C1 segment of cervical spinal cord (tissue), 14 donors: ENCODE results near the gene CMTM1.
"Not testable (repeated sequence)": the region's sequence is repeated elsewhere in the genome, so short reads cannot be mapped to it uniquely, and the experiment has no call there.

Source experiments
- DNase-seq, 14 donors: peaks; one replicate each; lab custom pipeline; 2025; lab: John Stamatoyannopoulos, UW

CMTM1 gene

DNA sequence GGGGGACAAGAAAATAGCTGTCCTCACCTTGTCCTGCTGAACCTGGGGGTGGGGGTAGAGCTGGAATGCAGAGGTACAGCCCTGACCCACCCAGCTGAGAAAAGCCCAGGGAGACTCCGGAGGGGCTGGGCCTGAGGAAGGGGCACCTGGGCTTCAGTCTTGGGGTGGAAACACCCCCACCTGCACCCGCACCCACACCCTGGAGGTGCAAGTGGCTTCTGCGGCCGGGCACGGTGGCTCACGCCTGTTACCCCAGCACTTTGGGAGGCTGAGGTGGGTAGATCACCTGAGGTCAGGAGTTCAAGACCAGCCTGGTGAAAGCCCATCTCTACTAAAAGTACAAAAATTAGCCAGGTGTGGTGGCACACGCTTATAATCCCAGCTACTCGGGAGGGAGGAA lies 45.7 kb downstream of the CMTM1 start:
- not testable (repeated sequence) for DNase-seq

DNA sequence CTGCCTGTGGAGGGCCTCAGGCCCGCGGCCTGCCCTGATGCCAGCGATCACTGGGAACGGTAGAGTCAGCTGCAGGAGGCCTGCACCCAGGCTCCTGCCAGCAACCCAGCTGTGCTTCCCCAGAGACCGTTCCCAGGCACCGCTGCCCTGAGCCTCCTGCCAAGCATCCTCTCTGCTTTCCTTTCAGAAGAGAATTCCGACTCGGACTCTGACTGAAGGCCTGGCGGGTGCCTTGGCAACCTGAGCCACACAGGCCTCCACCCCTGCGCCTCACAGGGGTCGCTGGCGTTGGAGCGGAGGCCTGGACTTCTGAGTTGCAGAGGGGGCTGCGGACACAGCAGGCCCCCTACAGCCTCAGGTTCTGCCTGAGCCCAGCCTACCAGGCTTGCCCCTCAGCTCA lies 46.2 kb downstream of the CMTM1 start:
- DNase-seq = peak in 8 of 14 donors; percentile 26 to 73 (median 46)

DNA sequence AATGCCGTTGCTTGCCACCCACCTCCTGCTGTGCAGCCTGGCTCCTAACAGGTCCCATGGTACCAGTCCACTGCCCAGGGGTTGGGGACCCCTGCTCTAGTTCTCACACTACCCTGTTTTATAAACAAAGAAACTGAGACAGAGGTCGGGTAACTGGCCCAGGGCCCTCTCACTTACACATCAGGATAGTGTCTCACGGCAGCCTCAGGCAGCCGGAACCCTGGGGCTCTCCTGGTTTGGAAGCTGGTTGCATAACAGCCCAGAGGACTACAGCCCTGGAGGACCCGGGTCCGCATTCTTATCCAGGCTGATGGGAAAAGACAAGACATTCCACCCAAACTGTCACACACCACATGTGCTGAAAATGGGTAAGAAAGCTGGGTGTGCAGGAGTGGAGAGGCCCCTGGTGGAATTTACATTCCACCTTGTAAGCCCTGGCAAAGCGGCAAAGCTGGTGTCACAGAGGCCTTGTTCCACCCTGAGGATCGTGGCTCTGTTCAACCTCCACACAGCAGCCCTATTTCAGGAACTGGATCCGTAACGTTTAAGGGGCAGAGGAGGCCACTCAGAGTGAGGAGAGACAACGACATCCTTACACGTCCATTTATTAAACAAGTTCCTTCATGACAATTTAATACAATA lies 48.0 kb downstream of the CMTM1 start:
- no peak for DNase-seq

DNA sequence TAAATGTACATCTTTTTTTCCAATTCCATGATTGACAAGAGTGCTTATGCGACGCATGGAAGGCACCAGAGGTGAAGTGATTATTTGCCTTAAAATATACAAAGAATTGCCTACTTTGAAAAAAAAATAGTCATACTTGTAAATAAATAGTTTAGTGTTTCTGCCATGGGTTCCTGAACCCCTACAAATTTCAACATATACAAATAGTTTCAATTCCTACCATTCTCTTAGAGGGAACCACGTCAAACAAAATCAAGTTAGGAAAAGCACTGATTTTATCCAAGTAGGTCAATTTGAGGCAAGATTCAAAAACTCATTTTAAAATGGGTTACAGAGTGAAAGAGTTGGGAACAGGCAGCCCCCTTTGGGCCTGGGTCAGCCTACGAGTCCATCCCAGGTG lies 49.9 kb downstream of the CMTM1 start:
- no peak for DNase-seq

DNA sequence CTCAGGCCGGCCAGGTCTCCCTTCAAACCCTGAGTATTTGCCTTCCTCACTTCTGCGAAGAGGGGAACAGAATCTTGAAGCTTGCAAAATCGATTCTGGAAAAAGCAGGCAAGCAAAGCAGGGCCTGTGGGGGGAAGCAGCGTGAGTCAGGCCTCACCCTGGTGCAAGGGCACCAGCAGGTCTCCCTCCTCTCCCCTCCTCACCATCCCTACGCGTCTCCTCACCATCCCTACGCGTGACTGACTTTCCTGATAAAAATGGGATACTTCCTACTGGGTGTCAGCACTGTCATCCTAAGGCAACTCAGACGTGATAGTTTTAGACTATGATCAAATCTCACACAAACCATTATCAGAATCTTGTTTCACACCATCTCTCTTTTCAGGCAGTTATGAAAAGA lies 50.4 kb downstream of the CMTM1 start:
- DNase-seq = no peak

DNA sequence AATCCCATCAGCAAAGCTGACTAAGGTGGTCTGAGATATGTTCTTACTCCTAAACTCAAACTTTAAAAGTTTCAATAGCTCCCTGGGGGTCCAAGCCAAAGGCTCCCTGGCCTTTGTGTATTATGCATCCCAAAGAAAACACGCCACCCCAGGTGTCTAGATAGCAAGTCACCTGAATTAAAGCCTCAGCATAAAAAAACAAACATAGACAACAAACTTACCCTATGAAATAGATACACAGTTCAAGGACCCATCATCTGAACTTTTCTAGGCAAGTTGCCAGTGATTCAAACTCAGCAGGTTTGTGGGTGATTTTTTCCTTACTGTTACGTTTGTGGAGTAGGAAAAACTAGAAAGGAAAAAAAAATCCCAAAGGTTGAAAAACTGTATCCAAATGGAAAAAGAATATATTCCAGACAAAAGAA lies 50.8 kb downstream of the CMTM1 start:
- DNase-seq = no peak

DNA sequence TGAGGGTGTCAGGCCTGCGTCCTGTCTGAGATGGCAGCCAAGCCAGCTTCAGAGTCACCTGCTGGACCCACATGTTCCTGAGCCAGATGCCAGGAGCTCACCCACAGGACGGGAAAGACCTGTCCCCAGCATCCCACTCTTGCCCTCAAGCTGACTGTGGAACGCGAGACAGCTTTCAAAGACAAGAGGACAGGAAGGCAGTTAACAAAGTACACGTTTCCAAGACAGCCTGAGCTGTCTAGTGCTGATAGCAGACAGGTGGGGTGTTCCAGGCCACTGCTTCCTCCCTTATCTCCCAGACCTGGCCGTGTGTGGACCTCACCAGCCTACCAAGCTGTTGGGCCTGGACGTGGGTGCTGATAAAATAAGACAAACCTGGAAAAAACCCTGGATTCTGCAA lies 51.5 kb downstream of the CMTM1 start:
- DNase-seq = no peak

DNA sequence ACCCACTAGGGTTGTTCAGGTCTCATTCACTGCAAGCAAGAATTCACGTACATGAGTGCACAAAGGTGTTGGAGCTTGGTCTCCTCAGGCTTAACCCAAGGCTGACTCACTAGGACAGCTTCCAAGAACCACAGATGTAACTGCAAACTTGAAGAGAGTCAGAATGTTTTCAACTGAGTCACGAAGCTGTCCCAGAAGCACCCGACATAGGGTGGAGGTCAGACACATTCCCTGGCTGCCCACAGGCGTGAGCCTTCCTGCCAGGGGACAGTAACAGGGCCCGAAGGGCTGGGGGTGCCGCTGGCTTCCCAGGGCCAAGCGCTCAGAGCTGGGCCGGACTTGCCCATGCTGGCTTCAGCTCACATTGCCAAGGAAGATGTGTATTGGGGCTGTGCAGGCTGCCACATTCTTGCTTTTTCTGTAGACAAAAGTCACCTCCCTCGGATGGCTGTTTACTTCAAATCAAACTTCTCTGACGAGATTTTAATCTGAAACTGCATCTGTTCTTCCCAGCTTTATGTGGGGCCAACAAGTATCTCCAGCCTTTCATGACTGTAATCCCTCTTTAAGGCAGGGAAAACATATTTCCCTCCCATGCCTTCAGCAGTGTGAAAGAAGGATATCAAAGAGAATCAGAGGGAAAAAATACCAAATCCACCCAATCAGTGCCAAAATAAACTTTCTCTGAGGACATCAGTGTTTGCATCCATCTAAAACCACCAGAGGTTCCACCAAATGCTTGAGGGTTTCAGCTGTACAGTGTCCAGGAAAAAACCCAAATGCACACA lies 52.5 kb downstream of the CMTM1 start:
- peak in 2 of 14 donors; percentile 9 to 22 for DNase-seq

DNA sequence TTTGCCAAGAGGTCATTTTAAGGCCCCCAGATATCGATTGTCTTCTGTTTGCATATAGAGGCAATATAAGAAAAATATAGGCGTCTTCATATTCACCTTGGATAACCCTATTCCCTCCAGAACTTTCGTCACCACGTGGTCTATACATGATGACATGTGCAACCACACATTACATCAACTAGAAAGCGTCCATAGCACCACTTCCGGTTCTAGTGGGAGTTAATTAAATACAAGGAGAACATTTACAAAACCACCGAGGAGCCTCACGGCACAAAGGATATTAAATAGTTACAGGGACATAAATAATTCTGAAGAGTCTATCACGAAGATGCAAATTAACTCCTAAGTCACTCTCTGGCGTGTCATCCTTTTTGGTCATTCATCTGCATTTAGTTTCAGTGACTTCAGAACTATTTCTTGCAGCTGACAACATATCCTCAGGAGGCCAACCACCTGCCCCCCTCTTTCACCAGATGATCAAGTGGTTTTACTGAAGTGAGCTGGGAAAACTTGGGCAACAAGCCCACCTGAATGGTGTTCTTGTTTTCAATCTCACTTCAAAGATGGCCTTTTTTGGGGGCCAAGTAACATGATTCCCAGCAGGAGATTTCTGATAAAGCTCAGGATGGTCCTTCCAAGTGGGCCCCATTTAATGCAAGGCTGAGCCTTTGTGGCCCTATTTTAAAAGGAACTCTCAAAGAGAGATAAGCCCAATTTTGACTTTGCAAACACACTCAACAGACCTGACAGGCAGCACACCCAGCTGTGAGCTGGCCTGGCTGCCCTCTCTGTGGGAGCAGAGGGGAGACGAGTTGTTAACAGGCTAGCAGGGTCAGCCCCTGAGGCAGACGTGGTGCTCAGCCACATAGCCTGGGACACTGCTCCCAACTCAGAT lies 53.5 kb downstream of the CMTM1 start:
- DNase-seq = no peak

DNA sequence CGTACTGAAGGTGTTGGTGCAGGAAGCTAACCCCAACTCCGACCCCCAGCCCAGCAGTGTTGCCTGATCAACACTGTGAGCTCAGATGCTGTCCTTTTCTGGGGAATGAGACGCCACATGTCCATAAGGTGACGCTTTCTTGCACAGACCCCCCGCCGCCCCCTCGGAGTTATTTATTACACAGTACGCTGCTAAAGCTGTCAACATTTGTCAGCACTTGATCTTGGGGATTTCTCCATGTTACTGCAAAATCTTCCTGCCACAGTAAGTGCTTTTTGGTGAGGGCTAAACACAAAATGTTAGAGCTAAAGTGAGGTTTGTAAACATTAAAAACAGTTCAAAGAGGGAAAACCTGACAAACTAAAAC lies 54.2 kb downstream of the CMTM1 start:
- no peak for DNase-seq

DNA sequence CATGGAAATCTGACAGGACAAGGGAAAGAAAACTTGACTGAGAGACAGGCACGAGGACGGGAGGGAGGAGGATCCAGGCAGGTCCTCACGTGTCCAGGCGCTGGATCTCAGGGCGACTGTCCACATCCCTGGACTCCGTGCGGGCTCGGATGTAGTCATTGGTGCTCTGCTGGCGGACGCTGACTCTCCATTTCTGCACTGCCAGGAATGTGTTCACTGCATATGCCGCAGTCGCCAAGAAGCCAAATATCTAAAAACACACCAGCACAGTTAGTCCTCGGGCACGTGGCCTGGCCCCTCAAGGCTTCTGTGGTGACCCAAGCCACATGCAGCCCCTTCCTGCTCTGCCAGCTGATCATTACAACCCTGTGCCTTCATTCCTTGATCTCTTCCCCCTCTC lies 55.7 kb downstream of the CMTM1 start:
- DNase-seq = no peak

DNA sequence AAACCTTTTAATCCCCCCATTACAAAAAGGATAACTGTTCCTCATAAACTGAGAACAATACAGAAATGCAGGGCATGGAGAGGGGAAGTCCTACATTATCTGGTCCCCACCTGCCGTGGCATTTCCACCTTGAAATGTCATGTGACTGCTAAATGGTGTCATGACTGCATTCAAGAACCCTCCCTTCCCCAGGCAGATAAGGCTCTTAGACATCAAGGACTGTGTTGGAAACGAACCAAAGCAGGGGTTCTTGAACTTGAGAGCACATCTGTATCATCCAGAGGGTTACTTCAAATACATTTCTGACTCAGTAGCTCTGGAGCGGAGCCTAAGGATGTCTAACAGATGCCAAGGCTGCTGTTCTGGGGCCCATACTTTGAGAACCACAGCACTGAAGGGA lies 56.6 kb downstream of the CMTM1 start:
- DNase-seq = no peak

DNA sequence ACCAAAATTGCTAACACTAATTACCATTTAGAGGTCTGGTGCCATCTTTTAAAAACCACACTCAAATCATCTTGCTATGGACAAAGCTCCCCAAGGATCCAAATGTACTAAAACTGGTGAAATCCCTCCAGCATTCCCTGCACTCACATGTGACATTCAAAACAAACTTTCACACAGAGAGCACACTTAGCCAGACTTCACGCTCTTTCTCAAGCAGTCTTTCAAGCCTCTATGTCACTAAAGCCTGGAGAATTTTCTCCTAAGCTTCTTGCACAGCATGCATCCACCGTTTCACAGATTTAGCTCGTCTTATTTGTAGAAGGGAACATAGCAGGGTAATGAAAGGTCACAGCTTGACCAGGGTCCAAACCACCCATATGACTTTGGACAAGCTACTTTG lies 57.5 kb downstream of the CMTM1 start:
- DNase-seq = no peak

DNA sequence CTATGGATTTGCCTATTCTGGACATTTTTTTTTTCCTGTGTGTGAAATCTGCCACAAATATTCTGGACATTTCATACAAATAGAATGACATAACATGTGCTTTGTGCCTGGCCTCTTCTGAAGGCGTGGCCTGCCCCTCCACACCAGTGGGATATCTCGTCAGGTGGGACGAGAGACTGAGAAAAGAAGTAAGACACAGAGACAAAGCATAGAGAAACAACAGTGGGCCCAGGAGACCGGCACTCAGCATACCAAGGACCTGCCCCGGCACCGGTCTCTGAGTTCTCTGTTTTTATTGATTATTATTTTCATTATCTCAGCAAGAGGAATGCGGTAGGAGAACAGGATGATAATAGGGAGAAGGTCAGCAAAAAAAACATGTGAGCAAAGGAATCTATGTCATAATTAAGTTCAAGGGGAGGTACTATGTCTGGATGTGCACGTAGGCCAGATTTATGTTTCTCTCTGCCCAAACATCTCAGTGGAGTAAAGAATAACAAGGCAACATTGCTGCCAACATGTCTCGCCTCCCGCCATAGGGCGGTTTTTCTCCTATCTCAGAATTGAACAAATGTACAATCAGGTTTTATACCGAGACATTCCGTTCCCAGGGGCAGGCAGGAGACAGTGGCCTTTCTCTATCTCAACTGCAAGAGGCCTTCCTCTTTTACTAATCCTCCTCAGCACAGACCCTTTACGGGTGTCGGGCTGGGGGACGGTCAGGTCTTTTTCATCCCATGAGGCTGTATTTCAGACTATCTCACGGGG lies 61.6 kb downstream of the CMTM1 start:
- not testable (repeated sequence) for DNase-seq
